Loucy (cell line): ENCODE measurements around the gene RING1.

Experiments used
- H2AFZ ChIP-seq: fragments of 200-600 bp; sonication (generic); 2 replicates; pipeline ENCODE4 v1.6.0; 2016; ENCODE audit warnings: antibody characterized with exemption, mild to moderate bottlenecking, low read length, moderate library complexity
- H3F3A ChIP-seq: fragments of 200-600 bp; 2 replicates; pipeline ENCODE4 v1.6.0; 2016; ENCODE audit warnings: antibody characterized with exemption, low read depth, mild to moderate bottlenecking
- H3K27me3 ChIP-seq: fragments of 200-600 bp; sonication (generic); 2 replicates; pipeline ENCODE4 v1.6.1; 2014; ENCODE audit warnings: low read length, mild to moderate bottlenecking; ENCODE audit not compliant: insufficient read depth, poor library complexity, severe bottlenecking
- H3K36me3 ChIP-seq: fragments of 200-600 bp; sonication (generic); 2 replicates; pipeline ENCODE4 v1.6.1; 2016; ENCODE audit warnings: low read length; ENCODE audit not compliant: insufficient read depth
- H3K4me1 ChIP-seq: fragments of 200-600 bp; sonication (generic); 2 replicates; pipeline ENCODE4 v1.5.1; 2014; ENCODE audit warnings: low read length, mild to moderate bottlenecking; ENCODE audit not compliant: insufficient read depth, poor library complexity, severe bottlenecking
- H3K4me2 ChIP-seq: fragments of 200-600 bp; sonication (generic); 2 replicates; pipeline ENCODE4 v1.6.0; 2014; ENCODE audit warnings: antibody characterized with exemption, low read length, low read depth, mild to moderate bottlenecking; ENCODE audit not compliant: poor library complexity, severe bottlenecking
- H3K4me3 ChIP-seq: fragments of 200-600 bp; sonication (generic); 2 replicates; pipeline ENCODE4 v1.5.1; 2014; ENCODE audit warnings: low read length, mild to moderate bottlenecking, mixed read lengths; ENCODE audit not compliant: poor library complexity, severe bottlenecking
- H3K79me2 ChIP-seq: fragments of 200-600 bp; sonication (generic); 2 replicates; pipeline ENCODE4 v1.6.1; 2014; ENCODE audit warnings: low read length; ENCODE audit not compliant: insufficient read depth
- H3K9ac ChIP-seq: fragments of 200-600 bp; sonication (generic); 2 replicates; pipeline ENCODE4 v1.6.0; 2014; ENCODE audit warnings: mild to moderate bottlenecking, low read depth, low read length, moderate library complexity; ENCODE audit not compliant: poor library complexity, severe bottlenecking
- H3K9me2 ChIP-seq: fragments of 200-600 bp; sonication (generic); replicated peaks from 2 replicates; pipeline ENCODE4 v1.6.1; 2016; ENCODE audit warnings: low read depth, low read length, mixed read lengths
- H3K9me3 ChIP-seq: fragments of 200-600 bp; sonication (generic); 2 replicates; pipeline ENCODE4 v1.6.1; 2014; ENCODE audit warnings: mild to moderate bottlenecking, antibody characterized with exemption, low read length, low read depth; ENCODE audit not compliant: insufficient read depth
- H4K20me1 ChIP-seq: fragments of 200-600 bp; sonication (generic); 2 replicates; pipeline ENCODE4 v1.6.0; 2014; ENCODE audit warnings: antibody characterized with exemption, low read length, mild to moderate bottlenecking; ENCODE audit not compliant: insufficient read depth, poor library complexity, severe bottlenecking
- CTCF ChIP-seq: fragments of 200-600 bp; sonication (generic); conservative IDR thresholded peaks from 2 replicates; pipeline ENCODE4 v1.5.1; 2014; ENCODE audit warnings: mild to moderate bottlenecking, antibody characterized with exemption, low read length
- EZH2phosphoT487 ChIP-seq: fragments of 200-600 bp; IDR thresholded peaks from 2 replicates; pipeline ENCODE4 v1.6.1; 2018; ENCODE audit warnings: antibody characterized with exemption, mild to moderate bottlenecking, moderate library complexity, borderline replicate concordance

The RING1 gene

DNA sequence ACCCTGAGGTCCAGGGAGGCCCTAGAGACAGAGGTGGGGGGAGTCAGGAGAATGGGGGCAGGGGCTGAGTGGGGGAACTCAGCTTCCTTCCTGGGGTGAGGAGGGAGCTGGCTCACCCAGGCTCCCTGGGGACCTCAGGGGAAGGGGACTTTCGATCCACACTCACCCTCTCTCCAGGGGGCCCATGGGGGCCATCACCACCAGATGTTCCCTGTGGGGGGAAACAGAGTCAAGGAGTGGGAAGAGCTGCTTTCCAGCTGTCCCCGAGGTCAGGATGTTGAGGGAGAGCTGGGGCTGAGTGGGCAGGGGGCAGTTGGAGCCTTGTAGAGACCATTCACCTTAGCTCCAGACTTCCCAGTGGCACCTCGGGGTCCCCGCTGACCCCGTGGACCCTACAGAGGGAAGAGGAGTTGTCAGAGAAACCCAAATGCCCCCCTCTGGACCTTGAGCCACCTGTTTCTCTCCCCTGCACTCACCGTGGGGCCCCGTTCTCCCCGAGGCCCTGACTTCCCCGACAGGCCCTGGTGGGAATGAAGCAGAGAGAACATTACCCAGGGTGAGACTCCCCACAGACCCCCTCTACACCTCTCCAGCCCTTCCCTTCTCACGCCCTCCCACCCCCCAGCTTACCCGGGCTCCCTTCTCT lies 34.6 kb upstream of the RING1 start:
- H3K9me3 ChIP-seq, result no peaks in the 10 kb centered on the region
- H2AFZ ChIP-seq, result no peak overlapping the region
- no peaks in the 10 kb centered on the region for H3K9me2 ChIP-seq
- no peak overlapping the region for H3K4me3 ChIP-seq
- no peak overlapping the region for H3K9ac ChIP-seq
- peaks cover 8% of the 10 kb centered on the region for H3K27me3 ChIP-seq
- H3K36me3 ChIP-seq, result no peaks in the 10 kb centered on the region
- TF ChIP-seq CTCF (no peak), EZH2phosphoT487 (no peak)
- H3K79me2 ChIP-seq, result no peaks in the 10 kb centered on the region
- H3F3A ChIP-seq, result no peaks in the 10 kb centered on the region
- H3K4me2 ChIP-seq, result no peak overlapping the region
- H4K20me1 ChIP-seq, result no peaks in the 10 kb centered on the region
- no peaks in the 10 kb centered on the region for H3K4me1 ChIP-seq

DNA sequence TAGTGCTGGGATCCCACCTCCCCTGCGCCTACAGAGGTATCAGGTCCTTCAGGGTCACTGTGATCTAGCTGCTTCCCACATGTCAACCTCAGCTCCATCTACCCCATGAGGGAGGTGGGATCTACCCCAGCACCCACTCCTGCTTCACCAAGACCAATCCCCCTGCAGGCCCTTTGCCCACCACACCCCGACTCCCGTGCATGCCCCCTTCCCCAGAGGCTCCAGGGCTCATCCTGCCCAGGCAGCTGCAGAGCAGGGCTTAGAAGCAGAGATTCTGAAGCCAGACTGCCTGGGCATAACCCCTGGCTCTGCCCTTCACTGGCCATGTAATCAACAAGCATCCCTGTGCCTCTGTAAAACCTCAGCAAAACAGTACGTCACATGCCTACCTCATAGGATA lies 33.5 kb upstream of the RING1 start:
- TF ChIP-seq EZH2phosphoT487 (no peak), CTCF (no peak)
- H3K4me1 ChIP-seq, result no peaks in the 10 kb centered on the region
- no peak overlapping the region for H3K4me3 ChIP-seq
- no peaks in the 10 kb centered on the region for H3F3A ChIP-seq
- no peaks in the 10 kb centered on the region for H3K36me3 ChIP-seq
- no peaks in the 10 kb centered on the region for H3K9me3 ChIP-seq
- no peak overlapping the region for H3K4me2 ChIP-seq
- H2AFZ ChIP-seq, result no peak overlapping the region
- H3K9me2 ChIP-seq, result no peaks in the 10 kb centered on the region
- H3K27me3 ChIP-seq, result peaks cover 19% of the 10 kb centered on the region
- no peaks in the 10 kb centered on the region for H4K20me1 ChIP-seq
- no peaks in the 10 kb centered on the region for H3K79me2 ChIP-seq
- no peak overlapping the region for H3K9ac ChIP-seq

- Histone ChIP-seq H3K9me3 (no peaks in the 10 kb centered on the region), H3K4me2 (no peak overlapping the region), H4K20me1 (no peaks in the 10 kb centered on the region), H3K4me3 (no peak overlapping the region), H3K9me2 (no peaks in the 10 kb centered on the region), H3K4me1 (no peaks in the 10 kb centered on the region), H3K27me3 (peaks cover 27% of the 10 kb centered on the region), H2AFZ (no peak overlapping the region), H3K9ac (no peak overlapping the region), H3F3A (no peaks in the 10 kb centered on the region), H3K36me3 (no peaks in the 10 kb centered on the region), H3K79me2 (no peaks in the 10 kb centered on the region)
- TF ChIP-seq EZH2phosphoT487 (no peak), CTCF (no peak)
Observed at GRCh38 chr6:33175436-33176069, 32.7 kb upstream of the RING1 start.
